GM12865 (cell line): ENCODE data around the gene TMEM161B.
"Not testable (repeated sequence)": the region's sequence is repeated elsewhere in the genome, so short reads cannot be mapped to it uniquely, and the experiment has no call there.

Experiments used
- DNase-seq: peaks from one replicate; pipeline ENCODE4 v3.0.0; 2010; ENCODE audit warnings: low read depth
- H3K4me3 ChIP-seq: 2 replicates; pipeline ENCODE4 v1.5.1; 2011; ENCODE audit warnings: mild to moderate bottlenecking, low read depth, low read length, control low read depth
- CTCF ChIP-seq: IDR thresholded peaks from 2 replicates; pipeline ENCODE4 v1.5.1; 2011; ENCODE audit warnings: low read length, control low read depth, low read depth, inconsistent platforms; ENCODE audit not compliant: insufficient read depth; ENCODE audit errors: missing control alignments

Gene TMEM161B

GRCh38 chr5:88188458-88189132, 80.0 kb downstream of the TMEM161B start:
- no peak overlapping the region for H3K4me3 ChIP-seq
- TF ChIP-seq CTCF = no peak
- peak; percentile 15 for DNase-seq

GRCh38 chr5:88183255-88183654, 85.4 kb downstream of the TMEM161B start:
- TF ChIP-seq CTCF = no peak
- H3K4me3 ChIP-seq = no peak overlapping the region
- DNase-seq = no peak

GRCh38 chr5:88177486-88177885, 91.2 kb downstream of the TMEM161B start:
- DNase-seq, H3K4me3 ChIP-seq: not testable (repeated sequence)

GRCh38 chr5:88172847-88173758, 95.5 kb downstream of the TMEM161B start:
- no peak overlapping the region; the same call in 1 of the 2 replicates for H3K4me3 ChIP-seq
- peak; percentile 12 for DNase-seq
- no peak for TF ChIP-seq CTCF

- H3K4me3 ChIP-seq = no peak overlapping the region
- TF ChIP-seq CTCF = no peak
- DNase-seq = no peak
Measured at GRCh38 chr5:88159591-88159990, 109.1 kb downstream of the TMEM161B start.

- no peak overlapping the region for H3K4me3 ChIP-seq
- no peak for TF ChIP-seq CTCF
- DNase-seq = no peak
Measured at GRCh38 chr5:88158056-88158455, 110.6 kb downstream of the TMEM161B start.

- no peak overlapping the region for H3K4me3 ChIP-seq
- DNase-seq = no peak
- TF ChIP-seq CTCF = no peak
Measured at GRCh38 chr5:88154891-88155290, 113.8 kb downstream of the TMEM161B start.
